CD14-positive monocyte (primary cell): ENCODE measurements around the gene KAZN. TPM values are rescaled to one million over a fixed set of nuclear protein-coding genes. Genes with fewer than 3 reads are reported as not detected.

Source experiments
- DNase-seq, 3 donors: peaks; one replicate each; pipeline ENCODE4 v3.0.0-alpha.2; 2011 to 2022
- H2AFZ ChIP-seq: 2 replicates; pipeline ENCODE4 v1.6.0; 2012; ENCODE audit warnings: mild to moderate bottlenecking, low read depth, low read length, inconsistent platforms; ENCODE audit not compliant: insufficient read depth, poor library complexity, severe bottlenecking
- H3K27ac ChIP-seq, 2 donors: 1 replicate in 1 of 2; 2 replicates in 1 of 2; pipeline ENCODE4 v1.5.1; 2012 to 2013; ENCODE audit warnings: low read length in 2 of 2, control low read depth in 1 of 2, inconsistent platforms in 1 of 2, low read depth in 1 of 2, mild to moderate bottlenecking in 1 of 2
- H3K27me3 ChIP-seq, 2 donors: one replicate each; pipeline versions ENCODE4 v1.6.0 to v1.6.1; 2011 to 2013; ENCODE audit warnings: low read length in 2 of 2; ENCODE audit not compliant: control insufficient read depth in 2 of 2, insufficient read depth in 2 of 2
- H3K36me3 ChIP-seq, 2 donors: replicated peaks in 1 of 2; 1 replicate in 1 of 2; 2 replicates in 1 of 2; pipeline versions ENCODE4 v1.5.1 to v1.6.1; 2012 to 2013; ENCODE audit warnings: low read length in 2 of 2, control low read depth in 1 of 2, inconsistent platforms in 1 of 2, mild to moderate bottlenecking in 1 of 2; ENCODE audit not compliant: insufficient read depth in 2 of 2, control insufficient read depth in 1 of 2
- H3K4me1 ChIP-seq, 2 donors: 1 replicate in 1 of 2; 2 replicates in 1 of 2; pipeline versions ENCODE4 v1.5.1 to v1.6.1; 2012 to 2013; ENCODE audit warnings: low read length in 2 of 2, control low read depth in 1 of 2, inconsistent platforms in 1 of 2, mild to moderate bottlenecking in 1 of 2, moderate library complexity in 1 of 2; ENCODE audit not compliant: insufficient read depth in 2 of 2, control insufficient read depth in 1 of 2
- H3K4me2 ChIP-seq: replicated peaks from 2 replicates; pipeline ENCODE3; 2012; ENCODE audit warnings: low read length, moderate library complexity, mild to moderate bottlenecking; ENCODE audit not compliant: poor library complexity, severe bottlenecking; ENCODE audit errors: extremely low read depth
- H3K4me3 ChIP-seq, 3 experiments: fragments of 200-600 bp in 1 of 3; sonication (generic) in 1 of 3; replicated peaks in 1 of 3; 1 replicate in 2 of 3; 2 replicates in 1 of 3; pipeline ENCODE4 v1.5.1; 2011 to 2013; ENCODE audit warnings: low read length in 3 of 3, mild to moderate bottlenecking in 3 of 3, control low read depth in 2 of 3, low read depth in 2 of 3, inconsistent platforms in 1 of 3, moderate library complexity in 1 of 3
- H3K79me2 ChIP-seq: 2 replicates; pipeline ENCODE4 v1.6.0; 2012; ENCODE audit warnings: mild to moderate bottlenecking, control low read depth, inconsistent platforms, low read length, moderate library complexity; ENCODE audit not compliant: insufficient read depth
- H3K9ac ChIP-seq: 2 replicates; pipeline ENCODE4 v1.6.0; 2017; ENCODE audit warnings: low read length, mild to moderate bottlenecking; ENCODE audit not compliant: insufficient read depth, poor library complexity, severe bottlenecking
- H3K9me3 ChIP-seq, 2 donors: replicated peaks in 1 of 2; 1 replicate in 1 of 2; 2 replicates in 1 of 2; pipeline versions ENCODE4 v1.5.1 to v1.6.1; 2012 to 2013; ENCODE audit warnings: low read length in 2 of 2, control low read depth in 1 of 2; ENCODE audit not compliant: control insufficient read depth in 1 of 2, insufficient read depth in 1 of 2
- H4K20me1 ChIP-seq: 2 replicates; pipeline ENCODE4 v1.6.0; 2012; ENCODE audit warnings: mild to moderate bottlenecking, low read length, control low read depth, moderate library complexity; ENCODE audit not compliant: insufficient read depth
- H3K27ac Mint-ChIP-seq, 7 donors: one replicate each; pipeline ENCODE4 v1.8.0; 2020; ENCODE audit warnings: mild to moderate bottlenecking in 7 of 7, mixed read lengths in 7 of 7, moderate library complexity in 6 of 7, inconsistent platforms in 2 of 7
- H3K27me3 Mint-ChIP-seq, 3 donors: one replicate each; pipeline ENCODE4 v1.8.0; 2021 to 2022; ENCODE audit warnings: low read depth in 3 of 3, mild to moderate bottlenecking in 3 of 3, mixed read lengths in 3 of 3, moderate library complexity in 3 of 3, inconsistent platforms in 1 of 3
- H3K36me3 Mint-ChIP-seq, 2 donors: one replicate each; pipeline ENCODE4 v1.8.0; 2020; ENCODE audit warnings: mixed read lengths in 2 of 2, inconsistent platforms in 1 of 2, mild to moderate bottlenecking in 1 of 2
- H3K4me1 Mint-ChIP-seq: one replicate; pipeline ENCODE4 v1.8.0; 2020; ENCODE audit warnings: mild to moderate bottlenecking, mixed read lengths
- H3K4me3 Mint-ChIP-seq, 2 donors: one replicate each; pipeline ENCODE4 v1.8.0; 2020; ENCODE audit warnings: mild to moderate bottlenecking in 2 of 2, mixed read lengths in 2 of 2, moderate library complexity in 1 of 2
- H3K9me3 Mint-ChIP-seq, 7 donors: one replicate each; pipeline ENCODE4 v1.8.0; 2020 to 2022; ENCODE audit warnings: mixed read lengths in 7 of 7, mild to moderate bottlenecking in 6 of 7, moderate library complexity in 6 of 7, inconsistent platforms in 2 of 7
- WGBS: methylation state at CpG from one replicate; pipeline ENCODE4 v1.1.5; 2013; ENCODE audit warnings: missing lambda C conversion rate; ENCODE audit not compliant: insufficient coverage; 5-methylcytosine and 5-hydroxymethylcytosine counted together
- intact Hi-C, 2 donors: fragments of 100-400 bp; cut with micrococcal nuclease; formaldehyde crosslinking; loops; one replicate each; pipeline versions ENCODE4 v1.15.0 to v1.15.1; 2023
- polyA plus RNA-seq, 3 donors: library from polyadenylated mRNA; depleted of rRNA in 1 of 3; unstranded in 2 of 3; stranded (reverse) in 1 of 3; fragments of 300-500 nt in 2 of 3; fragments of >200 nt in 1 of 3; fragmentation: Illumina TruSeq in 2 of 3; gene quantifications; 1 replicate in 2 of 3; 2 replicates in 1 of 3; pipeline ENCODE4 v1.2.3, GENCODE V29; 2012 to 2021
- TF ChIP-seq, protein P1 (sequence below): fragments of 200-600 bp; IDR thresholded peaks from one replicate; pipeline ENCODE4 v1.8.0; 2022; ENCODE audit warnings: antibody characterized with exemption, mild to moderate bottlenecking

Gene KAZN
- polyA plus RNA-seq, 3 donors, result not detected

DNA sequence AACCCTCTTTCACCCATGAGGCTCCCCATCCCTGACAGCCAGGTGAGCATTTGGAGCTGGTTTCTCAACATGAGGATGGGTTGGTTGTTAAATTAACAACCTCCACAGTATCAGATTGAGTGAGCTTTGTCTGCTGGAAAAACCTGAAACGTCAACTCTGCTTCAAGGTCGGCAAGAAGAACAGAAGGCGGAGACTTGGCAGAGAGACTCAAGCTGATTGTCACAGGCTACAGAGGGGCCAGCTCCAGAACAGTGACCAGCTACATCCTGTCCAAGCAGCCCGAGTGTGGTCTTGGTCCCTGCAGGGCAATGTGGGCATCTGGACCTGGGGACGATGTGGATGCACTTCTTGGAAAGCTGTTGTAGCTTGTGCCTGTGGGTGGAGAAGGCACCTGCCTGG is 518.5 kb downstream of the KAZN start:
- H3K27ac ChIP-seq, result no peak overlapping the region
- H3K4me2 ChIP-seq, result no peak overlapping the region
- H3K27me3 Mint-ChIP-seq, result peaks cover 2 to 12% (median 7%) of the 10 kb centered on the region in 3 donors
- H3K4me3 Mint-ChIP-seq, result no peak overlapping the region
- no peaks in the 10 kb centered on the region for H4K20me1 ChIP-seq
- H3K27ac Mint-ChIP-seq, result no peak overlapping the region
- DNase-seq, result no peak
- 97% methylated on average over 4 of the region's 5 CpGs for WGBS
- no peaks in the 10 kb centered on the region for H3K36me3 ChIP-seq
- intact Hi-C loops, result no loop called here
- H3K4me1 ChIP-seq, result no peaks in the 10 kb centered on the region
- peaks cover 7% of the 10 kb centered on the region for H3K4me1 Mint-ChIP-seq
- no peaks in the 10 kb centered on the region for H3K9me3 ChIP-seq
- H3K4me3 ChIP-seq, result no peak overlapping the region
- TF ChIP-seq, protein P1, sequence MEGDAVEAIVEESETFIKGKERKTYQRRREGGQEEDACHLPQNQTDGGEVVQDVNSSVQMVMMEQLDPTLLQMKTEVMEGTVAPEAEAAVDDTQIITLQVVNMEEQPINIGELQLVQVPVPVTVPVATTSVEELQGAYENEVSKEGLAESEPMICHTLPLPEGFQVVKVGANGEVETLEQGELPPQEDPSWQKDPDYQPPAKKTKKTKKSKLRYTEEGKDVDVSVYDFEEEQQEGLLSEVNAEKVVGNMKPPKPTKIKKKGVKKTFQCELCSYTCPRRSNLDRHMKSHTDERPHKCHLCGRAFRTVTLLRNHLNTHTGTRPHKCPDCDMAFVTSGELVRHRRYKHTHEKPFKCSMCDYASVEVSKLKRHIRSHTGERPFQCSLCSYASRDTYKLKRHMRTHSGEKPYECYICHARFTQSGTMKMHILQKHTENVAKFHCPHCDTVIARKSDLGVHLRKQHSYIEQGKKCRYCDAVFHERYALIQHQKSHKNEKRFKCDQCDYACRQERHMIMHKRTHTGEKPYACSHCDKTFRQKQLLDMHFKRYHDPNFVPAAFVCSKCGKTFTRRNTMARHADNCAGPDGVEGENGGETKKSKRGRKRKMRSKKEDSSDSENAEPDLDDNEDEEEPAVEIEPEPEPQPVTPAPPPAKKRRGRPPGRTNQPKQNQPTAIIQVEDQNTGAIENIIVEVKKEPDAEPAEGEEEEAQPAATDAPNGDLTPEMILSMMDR, result no peak
- no peak overlapping the region for H3K9ac ChIP-seq
- H2AFZ ChIP-seq, result no peak overlapping the region
- H3K79me2 ChIP-seq, result no peaks in the 10 kb centered on the region
- H3K9me3 Mint-ChIP-seq, result no peaks in the 10 kb centered on the region
- H3K27me3 ChIP-seq, result no peaks in the 10 kb centered on the region
- no peaks in the 10 kb centered on the region for H3K36me3 Mint-ChIP-seq

DNA sequence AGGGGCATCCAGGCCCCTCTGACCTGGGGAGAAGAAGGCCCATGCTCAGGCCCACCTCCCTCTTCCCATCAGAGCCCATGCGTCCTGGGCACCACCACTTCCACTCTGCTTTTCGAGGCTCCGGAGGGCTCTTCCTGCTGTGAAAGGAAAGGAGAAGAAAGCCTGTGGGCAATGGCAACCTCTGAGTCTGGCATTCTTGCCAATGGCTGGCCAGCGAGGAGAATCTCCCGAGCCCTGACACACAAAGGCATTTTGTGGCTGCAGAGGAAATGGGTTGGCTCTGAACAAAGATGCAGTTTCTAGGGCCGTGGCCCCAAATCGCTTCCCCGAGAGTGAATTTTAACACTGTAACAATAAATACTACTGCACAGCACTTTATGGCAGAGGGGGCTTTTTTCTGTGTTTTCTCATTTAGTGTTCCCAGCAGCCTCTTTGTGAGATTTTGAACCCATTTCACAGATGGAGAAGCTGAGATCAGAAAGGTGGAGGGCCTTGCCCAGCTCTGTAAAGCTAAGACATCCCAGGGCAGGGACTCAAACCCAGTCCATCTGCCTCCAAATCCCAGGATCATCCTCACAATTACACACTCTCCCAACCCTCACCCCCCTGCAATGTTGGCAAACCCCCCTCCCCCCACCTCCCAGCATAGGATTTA is 519.3 kb downstream of the KAZN start:
- Histone ChIP-seq H2AFZ (no peak overlapping the region), H3K36me3 (no peaks in the 10 kb centered on the region), H3K4me2 (no peak overlapping the region), H3K4me1 (no peaks in the 10 kb centered on the region), H3K9me3 (no peaks in the 10 kb centered on the region), H3K27me3 (no peaks in the 10 kb centered on the region), H3K79me2 (no peaks in the 10 kb centered on the region), H3K27ac (no peak overlapping the region), H3K9ac (no peak overlapping the region), H4K20me1 (no peaks in the 10 kb centered on the region), H3K4me3 (no peak overlapping the region)
- Mint-ChIP-seq H3K4me1 (no peaks in the 10 kb centered on the region), H3K9me3 (no peaks in the 10 kb centered on the region), H3K36me3 (no peaks in the 10 kb centered on the region), H3K27ac (no peak overlapping the region), H3K4me3 (no peak overlapping the region), H3K27me3 (peaks cover 2 to 7% (median 3%) of the 10 kb centered on the region in 3 donors)
- intact Hi-C loops, result no loop called here
- WGBS, result no CpG with 5 or more reads among the region's 8 CpGs
- TF ChIP-seq, protein P1, result no peak
- no peak for DNase-seq
